HL-60/S4 (cell line): ENCODE results near the gene BLOC1S5.

Source experiments
- in situ Hi-C: fragments of 300-500 bp; cut with MboI; formaldehyde crosslinking; loops from 2 replicates; pipeline ENCODE4 v1.14.3; 2022; ENCODE audit warnings: low sequenced_read_pairs

BLOC1S5 gene, protein sequence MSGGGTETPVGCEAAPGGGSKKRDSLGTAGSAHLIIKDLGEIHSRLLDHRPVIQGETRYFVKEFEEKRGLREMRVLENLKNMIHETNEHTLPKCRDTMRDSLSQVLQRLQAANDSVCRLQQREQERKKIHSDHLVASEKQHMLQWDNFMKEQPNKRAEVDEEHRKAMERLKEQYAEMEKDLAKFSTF

GRCh38 chr6:8063761-8064637 is at the start of gene BLOC1S5:
Gene BLOC1S5 (minus strand): TSS chr6:8064389. CDS start chr6:8064376, 13 bp downstream.
- in situ Hi-C loops: no loop called here

DNA sequence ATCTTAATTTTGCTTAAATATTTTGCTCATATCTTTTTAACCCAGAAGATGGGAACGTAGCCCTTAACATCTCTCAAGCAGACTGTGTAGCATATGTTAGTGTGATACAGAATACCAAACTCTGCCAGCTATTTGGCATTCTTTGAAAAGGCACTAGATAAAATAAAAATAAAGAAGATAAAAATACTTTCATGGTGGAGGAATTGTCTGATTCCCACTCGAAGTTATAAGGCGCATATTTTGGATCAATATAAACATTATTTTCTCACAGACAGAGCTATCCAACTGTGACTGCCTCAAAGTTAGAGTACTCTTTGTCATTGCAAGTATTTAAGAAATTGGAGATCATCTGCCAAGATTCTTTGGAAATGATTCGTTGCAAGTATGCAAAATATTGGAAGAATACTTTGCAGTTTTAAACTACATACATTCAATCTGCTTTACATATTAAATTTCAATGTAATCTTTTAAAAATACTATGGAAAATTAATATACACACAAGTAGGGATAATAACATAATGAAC is 49.0 kb upstream of the BLOC1S5 start:
- in situ Hi-C loops: no loop called here

- in situ Hi-C loops: no loop called here
Measured at GRCh38 chr6:8110725-8111124, 46.5 kb upstream of the BLOC1S5 start.

- in situ Hi-C loops: no loop called here
Measured at GRCh38 chr6:8110117-8110721, 46.0 kb upstream of the BLOC1S5 start.

DNA sequence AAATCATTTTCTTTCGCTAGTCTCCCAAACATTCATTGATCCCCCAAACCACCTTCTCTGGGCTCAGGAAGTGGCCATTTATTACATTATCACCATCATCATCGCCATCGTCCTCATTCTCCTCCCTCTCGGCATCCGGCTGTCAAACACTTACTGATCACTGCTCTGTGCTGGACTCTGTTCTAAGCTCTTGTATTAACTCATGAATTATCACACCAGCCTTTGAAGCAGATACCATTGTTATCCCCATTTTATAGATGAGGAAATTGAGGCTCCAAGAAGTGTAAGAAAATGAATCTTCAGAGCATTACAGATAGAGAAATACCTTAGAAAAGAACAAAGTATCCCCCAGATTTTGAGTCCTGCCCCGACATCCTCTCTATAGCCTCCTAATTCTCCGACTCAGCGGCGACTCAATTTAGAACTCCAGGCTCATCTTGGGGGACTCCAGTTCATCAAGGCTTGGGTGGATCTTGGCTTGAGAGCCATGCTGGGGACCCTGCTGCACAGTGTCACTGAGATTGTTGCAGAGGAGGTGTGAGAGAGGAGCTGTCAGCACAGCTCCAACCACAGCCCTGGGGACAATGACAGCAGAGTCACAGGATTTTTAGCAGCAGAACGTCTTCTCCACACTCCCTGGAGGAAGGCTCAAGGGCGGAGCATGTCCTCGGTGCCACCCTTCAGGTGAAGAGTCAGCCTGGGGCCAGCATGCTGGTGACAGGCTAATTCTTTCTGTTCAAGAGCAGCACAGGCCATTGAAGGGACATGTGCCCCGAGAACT is 44.8 kb upstream of the BLOC1S5 start:
- in situ Hi-C loops: no loop called here

DNA sequence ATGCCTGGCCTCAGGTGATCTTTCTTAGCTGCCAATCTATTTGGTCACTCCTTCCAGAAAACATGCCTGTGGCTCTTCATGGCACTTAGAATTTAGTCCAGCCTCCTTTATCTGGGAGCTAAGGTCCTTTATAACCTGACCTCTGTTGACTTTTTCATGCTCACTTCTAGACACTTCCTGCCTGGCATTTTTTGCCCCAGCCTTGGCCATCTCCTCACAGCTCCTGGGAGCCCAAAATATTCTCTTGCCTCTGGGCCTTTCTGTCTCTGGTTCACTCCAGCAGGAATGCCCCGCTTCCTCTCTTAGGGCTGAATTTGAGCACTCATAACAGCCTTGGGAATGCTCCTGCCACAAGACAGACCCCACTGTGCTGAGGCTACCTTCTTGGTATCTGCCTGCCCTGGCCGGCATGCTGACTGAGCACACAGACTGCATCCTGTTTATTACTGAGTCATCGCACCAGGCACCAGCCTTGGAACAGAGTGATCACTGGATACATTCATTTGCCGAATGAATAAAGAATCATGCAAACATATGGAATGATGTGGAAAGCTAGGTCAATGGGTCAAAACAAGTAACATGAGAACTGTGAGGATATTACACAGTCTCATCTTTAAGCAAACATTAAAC is 44.0 kb upstream of the BLOC1S5 start:
- in situ Hi-C loops: no loop called here

- in situ Hi-C loops: no loop called here
Measured at GRCh38 chr6:8105791-8106190, 41.6 kb upstream of the BLOC1S5 start.

DNA sequence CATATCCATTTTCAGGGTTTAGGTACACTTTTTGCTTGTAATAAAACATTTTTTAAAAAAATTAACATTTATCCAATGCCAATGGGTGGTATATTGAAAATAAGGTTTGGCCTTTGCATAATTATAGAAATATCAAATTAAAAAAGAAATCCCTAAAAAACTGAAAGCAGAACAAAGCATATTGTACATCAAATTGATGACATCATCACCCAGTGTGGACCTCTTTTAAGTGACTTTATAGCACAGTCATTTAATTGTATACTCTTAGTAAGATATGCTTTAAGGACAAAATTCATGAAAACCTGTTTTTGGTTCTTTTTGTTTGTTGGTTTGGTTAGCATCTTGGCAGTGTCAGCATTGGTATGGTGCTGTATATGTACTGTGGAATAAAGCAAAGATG is 39.5 kb upstream of the BLOC1S5 start:
- in situ Hi-C loops: no loop called here

DNA sequence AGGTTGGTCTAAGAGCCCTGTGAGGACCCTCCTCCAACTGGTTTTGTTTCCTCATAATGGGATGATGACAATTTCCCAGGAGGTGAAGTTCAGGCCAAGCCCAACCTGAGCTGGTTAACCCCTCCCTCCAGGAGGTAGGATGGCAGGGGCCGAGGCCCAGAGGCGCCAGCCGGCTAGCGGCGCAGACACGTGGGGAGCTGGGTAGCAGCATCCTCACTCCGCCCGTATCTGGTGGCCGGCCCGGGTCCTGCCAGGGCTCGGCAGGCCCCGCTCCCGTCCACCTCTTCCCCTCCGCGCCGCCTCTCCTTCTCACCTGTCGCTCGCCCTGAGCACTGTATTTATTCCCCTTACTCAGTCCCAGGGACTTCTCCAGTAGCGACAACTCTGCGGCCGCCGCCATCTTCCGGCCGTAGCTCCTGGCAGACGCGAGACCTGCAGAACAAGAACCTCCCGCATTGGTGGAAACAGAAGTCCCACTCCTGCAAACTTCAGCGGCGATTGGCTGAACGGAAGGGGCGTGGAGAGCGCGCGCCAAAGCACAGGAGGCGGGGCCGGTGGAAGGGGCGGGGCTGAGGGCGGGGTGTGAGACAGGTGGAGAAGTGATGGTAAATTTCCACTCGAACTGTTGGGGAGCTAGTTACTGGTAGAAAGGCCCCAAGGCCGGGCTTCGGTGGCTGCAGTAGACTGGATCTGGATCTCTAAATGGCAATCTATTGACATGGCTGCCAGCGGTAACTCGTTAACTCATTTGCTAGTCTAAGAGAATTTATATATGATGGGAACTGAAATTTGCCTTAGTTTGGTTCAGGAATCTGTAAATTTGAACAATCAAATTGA is 38.2 kb upstream of the BLOC1S5 start, which contains the start of gene EEF1E1:
TSS of gene EEF1E1 (minus strand) at position 427 of the 837 bp plus-strand sequence. CDS start at position 400, 27 bp downstream.
- in situ Hi-C loops: no loop called here

GRCh38 chr6:8100159-8100854 is 36.1 kb upstream of the BLOC1S5 start:
- in situ Hi-C loops: no loop called here

- in situ Hi-C loops: no loop called here
Measured at GRCh38 chr6:8090650-8091049, 26.5 kb upstream of the BLOC1S5 start.

- in situ Hi-C loops: no loop called here
Measured at GRCh38 chr6:8088886-8089285, 24.7 kb upstream of the BLOC1S5 start.

DNA sequence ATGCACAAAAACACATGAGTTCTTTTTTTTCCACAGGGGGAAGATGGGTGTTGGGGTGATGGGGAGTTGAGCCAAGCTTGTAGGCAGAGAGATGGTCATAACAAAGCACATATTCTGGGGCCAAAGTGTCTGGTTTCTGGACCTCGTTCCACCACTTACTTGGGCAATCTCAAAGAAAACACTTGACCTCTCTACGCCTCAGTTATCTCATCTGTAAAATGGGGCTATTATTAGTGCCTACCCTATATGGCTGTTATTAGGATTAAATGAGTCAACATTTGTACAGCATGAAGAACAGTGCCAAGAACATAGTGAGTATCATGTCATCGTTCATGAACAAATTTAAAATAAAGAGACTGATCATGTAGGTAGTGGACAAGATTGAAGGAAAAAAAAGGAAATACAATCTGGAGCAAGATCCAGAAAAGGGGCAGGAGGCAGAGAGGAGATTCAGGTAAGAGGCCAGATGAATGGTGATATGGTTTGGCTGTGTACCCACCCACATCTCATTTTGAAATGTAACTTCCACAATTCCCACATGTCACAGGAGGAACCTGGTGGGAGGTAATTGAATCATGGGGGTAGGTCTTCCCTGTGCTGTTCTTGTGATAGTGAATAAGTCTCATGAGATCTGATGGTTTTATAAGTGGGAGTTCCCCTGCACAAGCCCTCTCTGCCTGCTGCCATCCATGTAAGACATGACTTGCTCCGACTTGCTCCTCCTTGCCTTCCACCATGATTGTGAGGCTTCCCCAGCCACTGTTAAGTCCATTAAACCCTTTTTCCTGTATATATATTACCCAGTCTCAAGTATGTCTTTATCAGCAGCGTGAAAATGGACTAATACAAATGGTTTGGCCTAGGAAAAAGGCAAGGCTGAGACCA is 23.9 kb upstream of the BLOC1S5 start:
- in situ Hi-C loops: no loop called here

- in situ Hi-C loops: no loop called here
Measured at GRCh38 chr6:8086755-8087306, 22.6 kb upstream of the BLOC1S5 start.

DNA sequence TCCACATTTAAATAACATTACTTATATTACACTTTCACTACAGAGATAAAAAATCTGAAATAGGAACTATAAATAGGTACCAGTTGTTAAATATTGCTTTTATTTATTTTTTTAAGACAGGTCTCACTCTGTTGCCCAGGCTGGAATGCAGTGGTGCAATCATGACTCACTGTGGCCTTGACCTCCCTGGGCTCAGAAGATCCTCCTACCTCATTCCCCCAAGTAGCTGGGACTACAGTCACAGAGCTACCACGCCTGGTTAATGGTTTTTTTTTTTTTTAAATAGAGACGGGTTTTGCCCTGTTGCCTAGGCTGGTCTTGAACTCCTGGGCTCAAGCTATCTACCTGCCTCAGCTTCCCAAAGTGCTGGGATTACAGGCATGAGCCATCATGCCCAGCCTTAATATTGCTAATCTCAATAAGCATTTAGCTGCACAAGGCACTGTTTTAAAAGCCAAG is 20.9 kb upstream of the BLOC1S5 start:
- in situ Hi-C loops: no loop called here

DNA sequence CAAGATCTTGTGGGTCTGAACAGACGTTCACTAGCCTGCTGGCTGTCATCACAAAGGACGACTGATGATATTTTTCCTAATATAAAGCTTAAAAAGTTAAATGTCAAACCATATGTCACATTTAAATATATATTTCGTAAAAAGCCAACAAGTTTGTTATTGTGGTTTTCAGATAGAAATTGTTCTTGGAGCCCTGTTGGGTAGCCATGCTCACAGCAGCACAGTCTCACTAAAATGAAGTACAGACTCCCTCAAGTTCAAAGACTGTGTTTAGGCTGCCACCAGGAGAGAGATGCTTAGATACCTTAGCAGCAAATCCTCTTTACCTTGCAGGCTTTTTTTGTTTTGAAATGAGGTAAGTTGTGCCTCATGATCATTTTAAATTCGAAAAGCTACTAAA is 20.4 kb upstream of the BLOC1S5 start:
- in situ Hi-C loops: no loop called here
